IPS DF 6.9 (cell line): Measurements from ENCODE around the gene INTS2.
"Not testable (repeated sequence)": the region's sequence is repeated elsewhere in the genome, so short reads cannot be mapped to it uniquely, and the experiment has no call there.

Source experiments
- DNase-seq: peaks from one replicate; pipeline ENCODE4 v3.0.0-alpha.2; 2013; ENCODE audit warnings: low read depth, low spot score
- H3K27ac ChIP-seq: one replicate; pipeline ENCODE4 v1.5.1; 2013; ENCODE audit warnings: low read length, control low read depth
- H3K27me3 ChIP-seq: 2 replicates; pipeline ENCODE4 v1.6.1; 2013; ENCODE audit warnings: mild to moderate bottlenecking, low read length; ENCODE audit not compliant: control insufficient read depth, insufficient read depth
- H3K36me3 ChIP-seq: 2 replicates; pipeline ENCODE4 v1.6.1; 2013; ENCODE audit warnings: low read length; ENCODE audit not compliant: control insufficient read depth, insufficient read depth
- H3K4me1 ChIP-seq: 2 replicates; pipeline ENCODE4 v1.6.1; 2013; ENCODE audit warnings: low read length; ENCODE audit not compliant: control insufficient read depth, insufficient read depth
- H3K4me3 ChIP-seq: 2 replicates; pipeline ENCODE4 v1.5.1; 2013; ENCODE audit warnings: mild to moderate bottlenecking, low read length
- H3K9me3 ChIP-seq: 2 replicates; pipeline ENCODE4 v1.6.1; 2013; ENCODE audit warnings: low read length, inconsistent platforms; ENCODE audit not compliant: control insufficient read depth, insufficient read depth
- WGBS: extraction: QIAGEN DNeasy Blood & Tissue Kit; methylation state at CpG from one replicate; pipeline ENCODE4 v1.1.7; 2013; ENCODE audit warnings: mixed read lengths, missing lambda C conversion rate; ENCODE audit not compliant: insufficient read length, insufficient coverage; 5-methylcytosine and 5-hydroxymethylcytosine counted together

The INTS2 gene

GRCh38 chr17:61895391-61895790, 32.4 kb downstream of the INTS2 start:
- Histone ChIP-seq H3K4me1 (no peaks in the 10 kb centered on the region), H3K27me3 (no peaks in the 10 kb centered on the region), H3K36me3 (no peaks in the 10 kb centered on the region; the same call in 1 of the 2 replicates), H3K9me3 (no peaks in the 10 kb centered on the region), H3K27ac (no peak overlapping the region), H3K4me3 (no peak overlapping the region)
- DNase-seq: no peak
- no CpG with 5 or more reads among the region's 2 CpGs for WGBS

GRCh38 chr17:61894310-61894709, 33.5 kb downstream of the INTS2 start:
- H3K4me1 ChIP-seq, H3K36me3 ChIP-seq, H3K27me3 ChIP-seq, H3K27ac ChIP-seq, DNase-seq, H3K4me3 ChIP-seq, H3K9me3 ChIP-seq: not testable (repeated sequence)
- no CpG with 5 or more reads among the region's 5 CpGs for WGBS

GRCh38 chr17:61887733-61888132, 40.0 kb downstream of the INTS2 start:
- WGBS: no CpG with 5 or more reads among the region's 6 CpGs
- not testable (repeated sequence) for DNase-seq, H3K36me3 ChIP-seq, H3K27ac ChIP-seq, H3K27me3 ChIP-seq, H3K4me3 ChIP-seq, H3K9me3 ChIP-seq, H3K4me1 ChIP-seq

- not testable (repeated sequence) for DNase-seq, H3K27ac ChIP-seq, H3K27me3 ChIP-seq, H3K9me3 ChIP-seq, H3K36me3 ChIP-seq, H3K4me3 ChIP-seq, H3K4me1 ChIP-seq
- no CpG with 5 or more reads among the region's 8 CpGs for WGBS
Measured at GRCh38 chr17:61885865-61886264, 41.9 kb downstream of the INTS2 start.

GRCh38 chr17:61884864-61885263, 42.9 kb downstream of the INTS2 start:
- Histone ChIP-seq H3K27me3 (no peaks in the 10 kb centered on the region), H3K27ac (no peak overlapping the region), H3K36me3 (no peaks in the 10 kb centered on the region), H3K9me3 (no peaks in the 10 kb centered on the region), H3K4me3 (no peak overlapping the region), H3K4me1 (no peaks in the 10 kb centered on the region)
- WGBS: no CpG with 5 or more reads among the region's 3 CpGs
- no peak for DNase-seq

GRCh38 chr17:61880589-61881102, 47.1 kb downstream of the INTS2 start:
- H3K4me1 ChIP-seq: no peaks in the 10 kb centered on the region
- WGBS: no CpG with 5 or more reads among the region's 4 CpGs
- H3K27me3 ChIP-seq: no peaks in the 10 kb centered on the region
- no peak overlapping the region for H3K4me3 ChIP-seq
- H3K27ac ChIP-seq: no peak overlapping the region
- no peaks in the 10 kb centered on the region for H3K9me3 ChIP-seq
- H3K36me3 ChIP-seq: no peaks in the 10 kb centered on the region
- no peak for DNase-seq

GRCh38 chr17:61878984-61879612, 48.7 kb downstream of the INTS2 start:
- DNase-seq: no peak
- H3K27me3 ChIP-seq: no peaks in the 10 kb centered on the region
- no peaks in the 10 kb centered on the region for H3K36me3 ChIP-seq
- H3K27ac ChIP-seq: no peak overlapping the region
- no CpG with 5 or more reads among the region's 3 CpGs for WGBS
- H3K4me1 ChIP-seq: no peaks in the 10 kb centered on the region
- H3K9me3 ChIP-seq: no peaks in the 10 kb centered on the region
- no peak overlapping the region for H3K4me3 ChIP-seq

GRCh38 chr17:61878520-61878919, 49.3 kb downstream of the INTS2 start:
- no peak for DNase-seq
- H3K9me3 ChIP-seq: no peaks in the 10 kb centered on the region
- no peaks in the 10 kb centered on the region for H3K27me3 ChIP-seq
- no CpG with 5 or more reads among the region's 2 CpGs for WGBS
- H3K27ac ChIP-seq: no peak overlapping the region
- H3K36me3 ChIP-seq: no peaks in the 10 kb centered on the region
- no peaks in the 10 kb centered on the region for H3K4me1 ChIP-seq
- H3K4me3 ChIP-seq: no peak overlapping the region

- H3K27me3 ChIP-seq: no peaks in the 10 kb centered on the region
- no peaks in the 10 kb centered on the region for H3K9me3 ChIP-seq
- no peaks in the 10 kb centered on the region for H3K36me3 ChIP-seq
- H3K27ac ChIP-seq: no peak overlapping the region
- WGBS: no CpG with 5 or more reads among the region's 2 CpGs
- H3K4me3 ChIP-seq: no peak overlapping the region
- no peak for DNase-seq
- no peaks in the 10 kb centered on the region for H3K4me1 ChIP-seq
Measured at GRCh38 chr17:61877837-61878236, 49.9 kb downstream of the INTS2 start.

GRCh38 chr17:61875804-61876203, 52.0 kb downstream of the INTS2 start:
- Histone ChIP-seq H3K27ac (no peak overlapping the region), H3K27me3 (no peaks in the 10 kb centered on the region), H3K36me3 (no peaks in the 10 kb centered on the region), H3K9me3 (no peaks in the 10 kb centered on the region), H3K4me3 (no peak overlapping the region), H3K4me1 (no peaks in the 10 kb centered on the region)
- WGBS: no CpG with 5 or more reads among the region's 3 CpGs
- DNase-seq: no peak

- DNase-seq: no peak
- Histone ChIP-seq H3K9me3 (no peaks in the 10 kb centered on the region), H3K4me3 (no peak overlapping the region), H3K27ac (no peak overlapping the region), H3K4me1 (no peaks in the 10 kb centered on the region), H3K27me3 (no peaks in the 10 kb centered on the region), H3K36me3 (no peaks in the 10 kb centered on the region)
- no CpG with 5 or more reads among the region's 1 CpG for WGBS
Measured at GRCh38 chr17:61875285-61875684, 52.5 kb downstream of the INTS2 start.
